ENCODE measurements around the gene LGI2.
"Not testable (repeated sequence)": the region's sequence is repeated elsewhere in the genome, so short reads cannot be mapped to it uniquely, and the experiment has no call there.

LGI2 gene

GRCh38 chr4:25064447-25064846 lies 33.7 kb upstream of the LGI2 start:
- not testable (repeated sequence) for H3K4me3 ChIP-seq (ENCODE audit: low read depth in 1 of 2, low read length in 2 of 2); H3K9ac ChIP-seq (ENCODE audit: low read length); H3K27me3 ChIP-seq (ENCODE audit: control insufficient read depth in 1 of 2, insufficient read depth in 2 of 2, low read length in 2 of 2); H3K9me3 ChIP-seq (ENCODE audit: low read length); H3K27ac ChIP-seq (ENCODE audit: low read depth, low read length); H3K4me1 ChIP-seq (ENCODE audit: insufficient read depth, low read length); H3K36me3 ChIP-seq (ENCODE audit: insufficient read depth, low read length)

- no peaks in the 10 kb centered on the region for H3K27me3 ChIP-seq (ENCODE audit: control insufficient read depth in 1 of 2, insufficient read depth in 2 of 2, low read length in 2 of 2)
- no peak overlapping the region for H3K9ac ChIP-seq (ENCODE audit: low read length)
- H3K9me3 ChIP-seq (ENCODE audit: low read length), result no peaks in the 10 kb centered on the region
- no peak overlapping the region for H3K4me3 ChIP-seq (ENCODE audit: low read depth in 1 of 2, low read length in 2 of 2)
- H3K36me3 ChIP-seq (ENCODE audit: insufficient read depth, low read length), result no peaks in the 10 kb centered on the region
- no peaks in the 10 kb centered on the region for H3K4me1 ChIP-seq (ENCODE audit: insufficient read depth, low read length)
- no peak overlapping the region for H3K27ac ChIP-seq (ENCODE audit: low read depth, low read length)
These were observed 32.4 kb upstream of the LGI2 start for GRCh38 chr4:25063116-25063515.

- Histone ChIP-seq H3K4me3 (ENCODE audit: low read depth in 1 of 2, low read length in 2 of 2) (no peak overlapping the region), H3K4me1 (ENCODE audit: insufficient read depth, low read length) (no peaks in the 10 kb centered on the region), H3K27me3 (ENCODE audit: control insufficient read depth in 1 of 2, insufficient read depth in 2 of 2, low read length in 2 of 2) (no peaks in the 10 kb centered on the region), H3K9me3 (ENCODE audit: low read length) (no peaks in the 10 kb centered on the region), H3K27ac (ENCODE audit: low read depth, low read length) (no peak overlapping the region), H3K36me3 (ENCODE audit: insufficient read depth, low read length) (no peaks in the 10 kb centered on the region), H3K9ac (ENCODE audit: low read length) (no peak overlapping the region)
These were observed 31.4 kb upstream of the LGI2 start for GRCh38 chr4:25062098-25062497.

GRCh38 chr4:25061602-25062001 lies 30.9 kb upstream of the LGI2 start:
- Histone ChIP-seq H3K4me1 (ENCODE audit: insufficient read depth, low read length) (no peaks in the 10 kb centered on the region), H3K9me3 (ENCODE audit: low read length) (no peaks in the 10 kb centered on the region), H3K4me3 (ENCODE audit: low read depth in 1 of 2, low read length in 2 of 2) (no peak overlapping the region), H3K27ac (ENCODE audit: low read depth, low read length) (no peak overlapping the region), H3K27me3 (ENCODE audit: control insufficient read depth in 1 of 2, insufficient read depth in 2 of 2, low read length in 2 of 2) (no peaks in the 10 kb centered on the region), H3K36me3 (ENCODE audit: insufficient read depth, low read length) (no peaks in the 10 kb centered on the region), H3K9ac (ENCODE audit: low read length) (no peak overlapping the region)

- Histone ChIP-seq H3K9me3 (ENCODE audit: low read length) (no peaks in the 10 kb centered on the region), H3K9ac (ENCODE audit: low read length) (no peak overlapping the region), H3K27ac (ENCODE audit: low read depth, low read length) (no peak overlapping the region), H3K36me3 (ENCODE audit: insufficient read depth, low read length) (no peaks in the 10 kb centered on the region), H3K4me1 (ENCODE audit: insufficient read depth, low read length) (no peaks in the 10 kb centered on the region), H3K4me3 (ENCODE audit: low read depth in 1 of 2, low read length in 2 of 2) (no peak overlapping the region), H3K27me3 (ENCODE audit: control insufficient read depth in 1 of 2, insufficient read depth in 2 of 2, low read length in 2 of 2) (no peaks in the 10 kb centered on the region)
These were observed 30.2 kb upstream of the LGI2 start for GRCh38 chr4:25060963-25061340.

- H3K27ac ChIP-seq (ENCODE audit: low read depth, low read length), result no peak overlapping the region
- no peaks in the 10 kb centered on the region for H3K9me3 ChIP-seq (ENCODE audit: low read length)
- no peaks in the 10 kb centered on the region for H3K27me3 ChIP-seq (ENCODE audit: control insufficient read depth in 1 of 2, insufficient read depth in 2 of 2, low read length in 2 of 2)
- no peaks in the 10 kb centered on the region for H3K4me1 ChIP-seq (ENCODE audit: insufficient read depth, low read length)
- no peak overlapping the region for H3K4me3 ChIP-seq (ENCODE audit: low read depth in 1 of 2, low read length in 2 of 2)
- H3K36me3 ChIP-seq (ENCODE audit: insufficient read depth, low read length), result no peaks in the 10 kb centered on the region
- no peak overlapping the region for H3K9ac ChIP-seq (ENCODE audit: low read length)
These were observed 29.7 kb upstream of the LGI2 start for GRCh38 chr4:25060241-25060962.

GRCh38 chr4:25059791-25060190 lies 29.0 kb upstream of the LGI2 start:
- Histone ChIP-seq H3K9me3 (ENCODE audit: low read length) (no peaks in the 10 kb centered on the region), H3K27me3 (ENCODE audit: control insufficient read depth in 1 of 2, insufficient read depth in 2 of 2, low read length in 2 of 2) (no peaks in the 10 kb centered on the region), H3K27ac (ENCODE audit: low read depth, low read length) (no peak overlapping the region), H3K4me1 (ENCODE audit: insufficient read depth, low read length) (no peaks in the 10 kb centered on the region), H3K4me3 (ENCODE audit: low read depth in 1 of 2, low read length in 2 of 2) (no peak overlapping the region), H3K36me3 (ENCODE audit: insufficient read depth, low read length) (no peaks in the 10 kb centered on the region), H3K9ac (ENCODE audit: low read length) (no peak overlapping the region)

- H3K27me3 ChIP-seq (ENCODE audit: control insufficient read depth in 1 of 2, insufficient read depth in 2 of 2, low read length in 2 of 2), result no peaks in the 10 kb centered on the region
- no peak overlapping the region for H3K9ac ChIP-seq (ENCODE audit: low read length)
- no peak overlapping the region for H3K27ac ChIP-seq (ENCODE audit: low read depth, low read length)
- H3K36me3 ChIP-seq (ENCODE audit: insufficient read depth, low read length), result no peaks in the 10 kb centered on the region
- H3K4me3 ChIP-seq (ENCODE audit: low read depth in 1 of 2, low read length in 2 of 2), result no peak overlapping the region
- H3K9me3 ChIP-seq (ENCODE audit: low read length), result no peaks in the 10 kb centered on the region
- H3K4me1 ChIP-seq (ENCODE audit: insufficient read depth, low read length), result no peaks in the 10 kb centered on the region
These were observed 28.1 kb upstream of the LGI2 start for GRCh38 chr4:25058796-25059195.

GRCh38 chr4:25057299-25057698 lies 26.6 kb upstream of the LGI2 start:
- Histone ChIP-seq H3K4me3 (ENCODE audit: low read depth in 1 of 2, low read length in 2 of 2) (no peak overlapping the region), H3K27ac (ENCODE audit: low read depth, low read length) (no peak overlapping the region), H3K36me3 (ENCODE audit: insufficient read depth, low read length) (no peaks in the 10 kb centered on the region), H3K4me1 (ENCODE audit: insufficient read depth, low read length) (no peaks in the 10 kb centered on the region), H3K27me3 (ENCODE audit: control insufficient read depth in 1 of 2, insufficient read depth in 2 of 2, low read length in 2 of 2) (no peaks in the 10 kb centered on the region), H3K9me3 (ENCODE audit: low read length) (no peaks in the 10 kb centered on the region), H3K9ac (ENCODE audit: low read length) (no peak overlapping the region)

GRCh38 chr4:25052037-25052436 lies 21.3 kb upstream of the LGI2 start:
- not testable (repeated sequence) for H3K9ac ChIP-seq (ENCODE audit: low read length); H3K36me3 ChIP-seq (ENCODE audit: insufficient read depth, low read length); H3K27me3 ChIP-seq (ENCODE audit: control insufficient read depth in 1 of 2, insufficient read depth in 2 of 2, low read length in 2 of 2); H3K4me1 ChIP-seq (ENCODE audit: insufficient read depth, low read length); H3K9me3 ChIP-seq (ENCODE audit: low read length); H3K27ac ChIP-seq (ENCODE audit: low read depth, low read length); H3K4me3 ChIP-seq (ENCODE audit: low read depth in 1 of 2, low read length in 2 of 2)

GRCh38 chr4:25051534-25051933 lies 20.8 kb upstream of the LGI2 start:
- Histone ChIP-seq H3K36me3 (ENCODE audit: insufficient read depth, low read length) (no peaks in the 10 kb centered on the region), H3K9me3 (ENCODE audit: low read length) (no peaks in the 10 kb centered on the region), H3K4me1 (ENCODE audit: insufficient read depth, low read length) (no peaks in the 10 kb centered on the region), H3K27ac (ENCODE audit: low read depth, low read length) (no peak overlapping the region), H3K27me3 (ENCODE audit: control insufficient read depth in 1 of 2, insufficient read depth in 2 of 2, low read length in 2 of 2) (no peaks in the 10 kb centered on the region), H3K9ac (ENCODE audit: low read length) (no peak overlapping the region), H3K4me3 (ENCODE audit: low read depth in 1 of 2, low read length in 2 of 2) (no peak overlapping the region)

GRCh38 chr4:25050370-25051078 lies 19.8 kb upstream of the LGI2 start:
- Histone ChIP-seq H3K27me3 (ENCODE audit: control insufficient read depth in 1 of 2, insufficient read depth in 2 of 2, low read length in 2 of 2) (no peaks in the 10 kb centered on the region), H3K9ac (ENCODE audit: low read length) (no peak overlapping the region), H3K4me3 (ENCODE audit: low read depth in 1 of 2, low read length in 2 of 2) (no peak overlapping the region), H3K27ac (ENCODE audit: low read depth, low read length) (no peak overlapping the region), H3K9me3 (ENCODE audit: low read length) (no peaks in the 10 kb centered on the region), H3K4me1 (ENCODE audit: insufficient read depth, low read length) (no peaks in the 10 kb centered on the region), H3K36me3 (ENCODE audit: insufficient read depth, low read length) (no peaks in the 10 kb centered on the region)

Measured in muscle layer of colon (tissue), 2 donors.